GM12878 (cell line): ENCODE measurements around the gene PPP5C.

Experiments
- EZH2 ChIP-seq: IDR thresholded peaks from 2 replicates; pipeline ENCODE4 v1.6.1; 2012; ENCODE audit warnings: low read depth, mild to moderate bottlenecking, control low read depth, inconsistent platforms, low read length, borderline replicate concordance; ENCODE audit not compliant: control insufficient read depth
- FOS ChIP-seq: IDR thresholded peaks from 3 replicates; pipeline ENCODE4 v1.6.1; 2011; ENCODE audit warnings: borderline replicate concordance; ENCODE audit not compliant: insufficient read length; ENCODE audit errors: extremely low read depth
- POLR2AphosphoS5 ChIP-seq: IDR thresholded peaks from 2 replicates; pipeline ENCODE4 v1.6.1; 2011; ENCODE audit warnings: mild to moderate bottlenecking, low read length, inconsistent platforms
- RFX5 ChIP-seq: IDR thresholded peaks from 2 replicates; pipeline ENCODE4 v1.6.1; 2011; ENCODE audit warnings: low read depth, low read length, improper control_type of control experiment
- TF ChIP-seq, protein P1 (sequence below), 3 experiments: IDR thresholded peaks in 2 of 3; conservative IDR thresholded peaks in 1 of 3; 2 replicates each; pipeline ENCODE4 v1.5.1; 2011; ENCODE audit warnings: low read depth in 3 of 3, low read length in 3 of 3, mild to moderate bottlenecking in 3 of 3, control low read depth in 2 of 3, moderate library complexity in 2 of 3, inconsistent platforms in 1 of 3, mixed read lengths in 1 of 3; ENCODE audit not compliant: control insufficient read depth in 2 of 3, insufficient read depth in 1 of 3; ENCODE audit errors: extremely low read depth in 1 of 3

- TF ChIP-seq EZH2 (no peak), RFX5 (no peak), POLR2AphosphoS5 (no peak), FOS (no peak)
- TF ChIP-seq, protein P1, sequence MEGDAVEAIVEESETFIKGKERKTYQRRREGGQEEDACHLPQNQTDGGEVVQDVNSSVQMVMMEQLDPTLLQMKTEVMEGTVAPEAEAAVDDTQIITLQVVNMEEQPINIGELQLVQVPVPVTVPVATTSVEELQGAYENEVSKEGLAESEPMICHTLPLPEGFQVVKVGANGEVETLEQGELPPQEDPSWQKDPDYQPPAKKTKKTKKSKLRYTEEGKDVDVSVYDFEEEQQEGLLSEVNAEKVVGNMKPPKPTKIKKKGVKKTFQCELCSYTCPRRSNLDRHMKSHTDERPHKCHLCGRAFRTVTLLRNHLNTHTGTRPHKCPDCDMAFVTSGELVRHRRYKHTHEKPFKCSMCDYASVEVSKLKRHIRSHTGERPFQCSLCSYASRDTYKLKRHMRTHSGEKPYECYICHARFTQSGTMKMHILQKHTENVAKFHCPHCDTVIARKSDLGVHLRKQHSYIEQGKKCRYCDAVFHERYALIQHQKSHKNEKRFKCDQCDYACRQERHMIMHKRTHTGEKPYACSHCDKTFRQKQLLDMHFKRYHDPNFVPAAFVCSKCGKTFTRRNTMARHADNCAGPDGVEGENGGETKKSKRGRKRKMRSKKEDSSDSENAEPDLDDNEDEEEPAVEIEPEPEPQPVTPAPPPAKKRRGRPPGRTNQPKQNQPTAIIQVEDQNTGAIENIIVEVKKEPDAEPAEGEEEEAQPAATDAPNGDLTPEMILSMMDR (IDR thresholded peaks at IDR 0.05 in 2 of 3, conservative IDR thresholded peaks at IDR 0.05 in 1 of 3; ENCODE audit: control insufficient read depth in 2 of 3, extremely low read depth in 1 of 3, insufficient read depth in 1 of 3, low read depth in 3 of 3, low read length in 3 of 3) = no peak
Measured at GRCh38 chr19:46392252-46392801, 45.4 kb downstream of the PPP5C start.
